GM21619 (cell line): ENCODE data around the gene C1orf53.

Experiments
- ATAC-seq: cut with Tn5 transposase; IDR thresholded peaks from one replicate; pipeline ENCODE4 v1.9.1; 2021; ENCODE audit not compliant: unreplicated experiment

The C1orf53 gene

GRCh38 chr1:197907846-197908616 is 5.6 kb downstream of the C1orf53 start:
- ATAC-seq = no peak

GRCh38 chr1:197908716-197909220 is 6.3 kb downstream of the C1orf53 start:
- no peak for ATAC-seq

- ATAC-seq = no peak
Observed at GRCh38 chr1:197909384-197909783, 7.0 kb downstream of the C1orf53 start.

GRCh38 chr1:197910120-197910991 is 7.9 kb downstream of the C1orf53 start:
- ATAC-seq = no peak

- no peak for ATAC-seq
Observed at GRCh38 chr1:197911111-197911856, 8.9 kb downstream of the C1orf53 start.

GRCh38 chr1:197911857-197912696 is 9.6 kb downstream of the C1orf53 start:
- no peak for ATAC-seq

- ATAC-seq = no peak
Observed at GRCh38 chr1:197912739-197913494, 10.5 kb downstream of the C1orf53 start.

GRCh38 chr1:197913495-197914276 is 11.3 kb downstream of the C1orf53 start:
- ATAC-seq = no peak

GRCh38 chr1:197914510-197914909 is 12.1 kb downstream of the C1orf53 start:
- ATAC-seq = no peak

- no peak for ATAC-seq
Observed at GRCh38 chr1:197915260-197915861, 12.9 kb downstream of the C1orf53 start.

GRCh38 chr1:197915862-197916499 is 13.6 kb downstream of the C1orf53 start:
- no peak for ATAC-seq

GRCh38 chr1:197916500-197916983 is 14.1 kb downstream of the C1orf53 start:
- ATAC-seq = no peak

GRCh38 chr1:197917805-197918651 is 15.6 kb downstream of the C1orf53 start:
- no peak for ATAC-seq

GRCh38 chr1:197918807-197919345 is 16.4 kb downstream of the C1orf53 start:
- ATAC-seq = no peak

- no peak for ATAC-seq
Observed at GRCh38 chr1:197919346-197920066, 17.1 kb downstream of the C1orf53 start.

GRCh38 chr1:197920067-197920396 is 17.6 kb downstream of the C1orf53 start:
- no peak for ATAC-seq
